ENCODE measurements around the gene FAM25G. TPM values are rescaled to one million over a fixed set of nuclear protein-coding genes. Genes with fewer than 3 reads are reported as not detected.
"Not testable (repeated sequence)": the region's sequence is repeated elsewhere in the genome, so short reads cannot be mapped to it uniquely, and the experiment has no call there.

The FAM25G gene
- total and polyA plus RNA-seq, 4 donors, result not detected

DNA sequence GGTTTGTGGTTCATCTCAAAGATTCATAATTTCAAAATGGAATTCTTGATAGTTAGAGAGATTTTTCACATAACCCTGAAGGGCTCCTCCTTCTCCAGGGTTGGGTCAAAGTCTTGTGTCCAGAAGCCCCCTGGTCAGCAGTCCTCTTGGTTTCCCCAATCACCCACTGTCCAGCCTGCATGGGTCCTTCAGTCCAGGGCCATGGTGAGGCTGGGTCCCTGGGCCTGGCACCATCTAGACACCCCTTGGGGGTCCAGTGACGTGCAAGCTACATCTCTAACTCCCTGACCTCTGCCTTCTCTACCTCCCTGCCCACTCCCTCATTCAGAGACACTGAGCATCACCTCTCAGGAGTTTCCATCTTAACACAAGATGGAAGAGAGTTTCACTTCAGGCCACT, 33.7 kb downstream of the FAM25G start:
- Histone ChIP-seq H3K36me3 (ENCODE audit: control insufficient read depth in 1 of 2, insufficient read depth in 2 of 2, low read length in 1 of 2) (no peaks in the 10 kb centered on the region), H3K4me1 (ENCODE audit: control insufficient read depth in 1 of 2, insufficient read depth in 2 of 2, low read length in 2 of 2) (no peaks in the 10 kb centered on the region), H3K9me3 (ENCODE audit: control insufficient read depth, low read length) (no peaks in the 10 kb centered on the region), H3K27me3 (ENCODE audit: control insufficient read depth in 1 of 2, insufficient read depth in 2 of 2, low read length in 1 of 2) (no peaks in the 10 kb centered on the region), H3K27ac (ENCODE audit: low read depth in 1 of 2, low read length in 2 of 2) (no peak overlapping the region), H3K4me3 (ENCODE audit: low read length in 2 of 2) (no peak overlapping the region)
- WGBS, 2 donors, result 84 to 97% methylated on average over 1 of the region's 1 CpG
- ATAC-seq (ENCODE audit: low FRiP score) (no peak), DNase-seq (no peak)
- intact Hi-C loops (cut with DNase I), result no loop called here

DNA sequence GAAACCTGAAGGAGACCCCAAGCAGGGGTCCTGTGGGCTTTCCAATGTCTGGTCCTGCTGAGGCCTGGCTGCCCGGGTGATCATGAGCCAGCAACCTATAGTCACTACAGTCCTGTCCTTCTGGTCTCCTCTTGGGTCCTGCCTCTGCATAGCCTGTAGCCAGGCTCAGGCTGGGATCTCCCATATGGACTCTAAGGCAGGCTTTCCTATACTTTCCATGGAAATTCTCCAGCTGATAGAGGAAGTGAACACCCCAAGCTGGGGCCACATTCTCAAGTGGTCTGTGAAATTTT, 34.0 kb downstream of the FAM25G start:
- H3K4me1 ChIP-seq (ENCODE audit: control insufficient read depth in 1 of 2, insufficient read depth in 2 of 2, low read length in 2 of 2), result no peaks in the 10 kb centered on the region
- H3K27ac ChIP-seq (ENCODE audit: low read depth in 1 of 2, low read length in 2 of 2), result no peak overlapping the region
- ATAC-seq (ENCODE audit: low FRiP score) (no peak), DNase-seq (no peak)
- WGBS, 2 donors, result 86 to 100% methylated on average over 1 of the region's 1 CpG
- H3K4me3 ChIP-seq (ENCODE audit: low read length in 2 of 2), result no peak overlapping the region
- no peaks in the 10 kb centered on the region for H3K9me3 ChIP-seq (ENCODE audit: control insufficient read depth, low read length)
- H3K27me3 ChIP-seq (ENCODE audit: control insufficient read depth in 1 of 2, insufficient read depth in 2 of 2, low read length in 1 of 2), result no peaks in the 10 kb centered on the region
- H3K36me3 ChIP-seq (ENCODE audit: control insufficient read depth in 1 of 2, insufficient read depth in 2 of 2, low read length in 1 of 2), result no peaks in the 10 kb centered on the region
- intact Hi-C loops (cut with DNase I), result no loop called here

DNA sequence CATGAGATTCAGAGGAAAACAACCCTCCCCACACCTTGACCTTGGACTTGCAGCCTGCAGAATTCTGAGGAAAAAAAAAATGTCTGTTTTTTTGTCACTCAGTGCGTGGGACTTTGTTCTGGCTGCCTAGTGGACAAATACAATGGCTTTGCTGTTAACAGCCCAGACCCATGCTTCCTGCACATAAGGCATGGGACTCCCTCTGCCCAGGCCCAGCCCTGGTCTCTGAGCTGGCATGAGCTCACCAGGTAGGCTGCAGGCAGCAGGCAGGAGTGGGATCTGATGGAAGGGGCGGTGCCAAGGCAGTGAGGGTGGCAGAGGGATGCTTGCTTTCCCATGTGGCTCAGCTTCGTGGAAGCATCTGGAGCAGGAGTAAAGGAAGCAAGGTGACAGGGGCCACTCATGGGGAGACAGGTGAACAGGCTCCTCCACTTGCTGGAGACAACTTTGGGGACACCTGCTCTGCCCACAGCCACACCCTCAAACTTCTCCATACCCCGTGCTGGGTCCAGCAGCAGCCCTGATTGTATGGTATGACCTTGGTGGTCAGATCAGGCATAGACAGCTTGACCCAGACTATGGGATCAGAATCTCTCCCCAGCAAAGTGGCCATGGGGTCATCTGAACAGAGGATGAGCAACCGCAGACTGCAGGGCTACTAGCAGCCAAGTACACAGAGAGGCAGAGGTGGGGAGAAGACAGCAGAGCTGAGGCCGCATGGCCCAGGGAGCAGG, 34.5 kb downstream of the FAM25G start:
- no peak overlapping the region for H3K27ac ChIP-seq (ENCODE audit: low read depth in 1 of 2, low read length in 2 of 2)
- no peaks in the 10 kb centered on the region for H3K9me3 ChIP-seq (ENCODE audit: control insufficient read depth, low read length)
- 88 to 94% methylated on average over 6 of the region's 6 CpGs for WGBS, 2 donors
- DNase-seq, result no peak
- no peaks in the 10 kb centered on the region for H3K4me1 ChIP-seq (ENCODE audit: control insufficient read depth in 1 of 2, insufficient read depth in 2 of 2, low read length in 2 of 2)
- no peak for ATAC-seq (ENCODE audit: low FRiP score)
- no peaks in the 10 kb centered on the region for H3K36me3 ChIP-seq (ENCODE audit: control insufficient read depth in 1 of 2, insufficient read depth in 2 of 2, low read length in 1 of 2)
- no peak overlapping the region for H3K4me3 ChIP-seq (ENCODE audit: low read length in 2 of 2)
- intact Hi-C loops (cut with DNase I), result no loop called here
- H3K27me3 ChIP-seq (ENCODE audit: control insufficient read depth in 1 of 2, insufficient read depth in 2 of 2, low read length in 1 of 2), result no peaks in the 10 kb centered on the region

DNA sequence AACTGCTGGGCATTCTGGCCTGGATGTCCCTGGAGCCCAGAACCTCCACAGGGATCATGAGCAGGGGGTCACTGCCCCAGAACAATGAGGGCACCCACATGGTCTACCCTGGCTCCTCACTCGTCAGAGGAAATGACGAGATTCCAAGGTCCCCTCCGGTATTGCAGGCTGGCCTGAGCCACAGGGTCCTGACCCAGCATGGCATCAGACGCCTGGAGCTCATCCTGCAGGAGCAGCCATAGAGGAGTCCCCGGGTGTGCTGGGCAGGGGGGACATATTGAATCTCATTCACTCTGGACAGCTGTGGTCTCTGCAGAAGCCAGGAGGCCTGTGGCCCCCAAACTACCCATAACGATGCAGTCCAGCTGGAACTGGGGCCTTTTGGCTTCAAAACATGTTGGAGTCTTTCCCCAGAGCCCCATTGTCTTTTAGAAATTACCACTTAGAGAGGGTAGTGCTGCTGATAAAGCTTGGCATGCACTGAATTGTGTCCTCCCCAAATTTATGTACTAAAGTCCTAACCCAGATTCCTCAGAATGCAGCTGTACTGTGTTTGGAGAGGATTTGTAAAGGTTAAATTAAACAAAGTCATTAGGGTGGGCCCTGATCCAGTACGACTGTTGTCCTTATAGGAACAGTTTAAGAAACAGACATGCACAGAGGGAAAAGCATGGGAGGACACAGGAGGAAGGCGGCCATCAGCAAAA, 35.3 kb downstream of the FAM25G start:
- no peak for DNase-seq
- ATAC-seq (ENCODE audit: low FRiP score), result no peak
- Histone ChIP-seq H3K4me3 (ENCODE audit: low read length in 2 of 2) (no peak overlapping the region), H3K27ac (ENCODE audit: low read depth in 1 of 2, low read length in 2 of 2) (no peak overlapping the region), H3K9me3 (ENCODE audit: control insufficient read depth, low read length) (no peaks in the 10 kb centered on the region), H3K36me3 (ENCODE audit: control insufficient read depth in 1 of 2, insufficient read depth in 2 of 2, low read length in 1 of 2) (no peaks in the 10 kb centered on the region), H3K4me1 (ENCODE audit: control insufficient read depth in 1 of 2, insufficient read depth in 2 of 2, low read length in 2 of 2) (no peaks in the 10 kb centered on the region), H3K27me3 (ENCODE audit: control insufficient read depth in 1 of 2, insufficient read depth in 2 of 2, low read length in 1 of 2) (no peaks in the 10 kb centered on the region)
- intact Hi-C loops (cut with DNase I), result no loop called here
- WGBS, 2 donors, result 84 to 88% methylated on average over 8 of the region's 8 CpGs

DNA sequence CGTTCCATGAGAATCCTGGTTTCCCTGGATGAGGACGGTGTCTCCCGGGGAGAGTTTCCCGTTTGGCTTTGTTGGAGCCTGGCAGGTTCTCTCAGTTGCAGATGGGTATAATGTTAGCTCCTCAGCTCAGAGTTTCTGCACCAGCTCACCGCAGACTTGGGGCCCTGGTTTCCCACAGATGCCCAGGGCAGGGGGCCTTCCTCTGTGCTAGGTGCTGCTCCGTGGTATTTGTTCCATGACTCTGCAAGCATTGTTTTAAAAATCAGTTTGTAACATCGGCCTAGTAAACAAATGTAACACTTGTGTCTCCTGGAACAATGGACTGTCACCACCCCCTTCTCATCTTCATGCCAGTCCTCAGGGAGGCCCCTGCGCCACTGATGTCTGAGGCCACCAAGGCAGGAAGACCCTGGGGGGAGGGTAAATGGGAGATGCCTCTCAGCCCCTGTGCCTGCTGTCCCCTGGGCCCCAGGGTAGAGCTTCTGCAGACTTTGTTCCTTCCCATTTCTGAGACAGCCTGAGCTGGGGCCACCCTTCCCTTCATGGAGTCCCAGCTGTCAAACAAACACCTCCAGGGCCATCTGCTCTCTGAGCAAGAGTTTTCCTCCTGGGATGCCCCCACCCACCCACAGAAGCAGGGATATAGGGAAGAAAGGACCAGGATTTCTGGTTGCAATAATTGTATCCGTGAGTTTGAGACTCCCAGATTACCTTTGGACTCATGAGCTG, 36.0 kb downstream of the FAM25G start:
- ATAC-seq (ENCODE audit: low FRiP score); H3K36me3 ChIP-seq (ENCODE audit: control insufficient read depth in 1 of 2, insufficient read depth in 2 of 2, low read length in 1 of 2); H3K9me3 ChIP-seq (ENCODE audit: control insufficient read depth, low read length); H3K27ac ChIP-seq (ENCODE audit: low read depth in 1 of 2, low read length in 2 of 2); H3K27me3 ChIP-seq (ENCODE audit: control insufficient read depth in 1 of 2, insufficient read depth in 2 of 2, low read length in 1 of 2); H3K4me3 ChIP-seq (ENCODE audit: low read length in 2 of 2); DNase-seq; intact Hi-C loops (cut with DNase I); H3K4me1 ChIP-seq (ENCODE audit: control insufficient read depth in 1 of 2, insufficient read depth in 2 of 2, low read length in 2 of 2): not testable (repeated sequence)
- WGBS, 2 donors, result 73 to 75% methylated on average over 9 of the region's 9 CpGs

DNA sequence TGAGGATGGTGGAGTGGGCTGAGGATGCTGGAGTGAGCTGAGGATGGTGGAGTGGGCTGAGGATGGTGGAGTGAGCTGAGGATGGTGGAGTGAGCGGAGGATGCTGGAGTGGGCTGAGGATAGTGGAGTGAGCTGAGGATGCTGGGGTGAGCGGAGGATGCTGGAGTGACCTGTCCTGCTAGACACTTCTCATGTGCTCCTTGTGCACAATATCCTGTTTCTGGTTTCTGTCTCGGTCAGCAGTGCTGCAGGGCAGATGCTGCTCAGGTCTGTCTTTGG, 36.8 kb downstream of the FAM25G start:
- no peak overlapping the region for H3K27ac ChIP-seq (ENCODE audit: low read depth in 1 of 2, low read length in 2 of 2)
- H3K4me1 ChIP-seq (ENCODE audit: control insufficient read depth in 1 of 2, insufficient read depth in 2 of 2, low read length in 2 of 2), result no peaks in the 10 kb centered on the region
- H3K36me3 ChIP-seq (ENCODE audit: control insufficient read depth in 1 of 2, insufficient read depth in 2 of 2, low read length in 1 of 2), result no peaks in the 10 kb centered on the region
- intact Hi-C loops (cut with DNase I), result no loop called here
- no peak for DNase-seq
- ATAC-seq (ENCODE audit: low FRiP score), result no peak
- H3K4me3 ChIP-seq (ENCODE audit: low read length in 2 of 2), result no peak overlapping the region
- WGBS, 2 donors, result 91 to 94% methylated on average over 3 of the region's 3 CpGs
- H3K9me3 ChIP-seq (ENCODE audit: control insufficient read depth, low read length), result no peaks in the 10 kb centered on the region
- no peaks in the 10 kb centered on the region for H3K27me3 ChIP-seq (ENCODE audit: control insufficient read depth in 1 of 2, insufficient read depth in 2 of 2, low read length in 1 of 2)

DNA sequence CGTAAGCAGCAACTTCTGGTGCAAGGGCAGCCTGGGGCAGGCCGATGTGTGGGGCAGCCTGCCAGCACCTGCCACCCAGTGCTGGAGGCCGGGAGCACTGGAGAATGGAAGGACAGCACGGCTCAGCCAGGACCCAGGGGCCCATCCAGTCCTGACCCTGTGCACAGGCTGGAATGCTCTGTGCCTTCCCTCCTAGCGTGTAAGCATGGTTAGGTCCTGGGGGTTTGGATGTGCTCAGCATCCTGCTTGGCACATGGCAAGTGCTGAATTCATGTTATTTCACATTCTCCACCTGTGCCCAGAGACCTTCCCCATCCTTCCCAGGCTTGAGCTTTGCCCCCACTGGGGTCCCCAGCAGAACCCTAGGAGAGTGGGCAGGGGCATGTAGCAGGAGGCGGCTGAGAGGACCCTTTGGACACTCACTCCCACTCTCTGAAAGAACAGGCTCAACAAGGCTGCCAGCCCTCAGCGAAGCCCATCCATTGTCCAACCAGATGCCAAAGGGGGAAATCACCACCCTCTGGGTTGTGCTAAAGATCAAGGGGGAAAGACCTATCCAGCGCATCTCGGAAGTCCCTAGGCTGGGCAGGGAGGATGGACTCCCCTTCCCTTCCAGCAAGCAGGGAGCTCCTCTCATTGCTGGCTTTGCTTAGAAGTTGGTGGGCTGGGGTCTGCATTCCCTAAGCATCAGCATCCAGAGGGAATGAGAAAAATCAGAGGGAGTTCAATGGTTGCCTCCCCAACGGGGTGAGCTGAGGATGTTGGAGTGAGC, 37.3 kb downstream of the FAM25G start:
- no peaks in the 10 kb centered on the region for H3K27me3 ChIP-seq (ENCODE audit: control insufficient read depth in 1 of 2, insufficient read depth in 2 of 2, low read length in 1 of 2)
- no peak overlapping the region for H3K4me3 ChIP-seq (ENCODE audit: low read length in 2 of 2)
- DNase-seq, result no peak
- no peak for ATAC-seq (ENCODE audit: low FRiP score)
- no peaks in the 10 kb centered on the region for H3K9me3 ChIP-seq (ENCODE audit: control insufficient read depth, low read length)
- WGBS, 2 donors, result 64 to 67% methylated on average over 9 to 10 of the region's 10 CpGs
- no peaks in the 10 kb centered on the region for H3K4me1 ChIP-seq (ENCODE audit: control insufficient read depth in 1 of 2, insufficient read depth in 2 of 2, low read length in 2 of 2)
- H3K27ac ChIP-seq (ENCODE audit: low read depth in 1 of 2, low read length in 2 of 2), result no peak overlapping the region
- intact Hi-C loops (cut with DNase I), result no loop called here
- no peaks in the 10 kb centered on the region for H3K36me3 ChIP-seq (ENCODE audit: control insufficient read depth in 1 of 2, insufficient read depth in 2 of 2, low read length in 1 of 2)

DNA sequence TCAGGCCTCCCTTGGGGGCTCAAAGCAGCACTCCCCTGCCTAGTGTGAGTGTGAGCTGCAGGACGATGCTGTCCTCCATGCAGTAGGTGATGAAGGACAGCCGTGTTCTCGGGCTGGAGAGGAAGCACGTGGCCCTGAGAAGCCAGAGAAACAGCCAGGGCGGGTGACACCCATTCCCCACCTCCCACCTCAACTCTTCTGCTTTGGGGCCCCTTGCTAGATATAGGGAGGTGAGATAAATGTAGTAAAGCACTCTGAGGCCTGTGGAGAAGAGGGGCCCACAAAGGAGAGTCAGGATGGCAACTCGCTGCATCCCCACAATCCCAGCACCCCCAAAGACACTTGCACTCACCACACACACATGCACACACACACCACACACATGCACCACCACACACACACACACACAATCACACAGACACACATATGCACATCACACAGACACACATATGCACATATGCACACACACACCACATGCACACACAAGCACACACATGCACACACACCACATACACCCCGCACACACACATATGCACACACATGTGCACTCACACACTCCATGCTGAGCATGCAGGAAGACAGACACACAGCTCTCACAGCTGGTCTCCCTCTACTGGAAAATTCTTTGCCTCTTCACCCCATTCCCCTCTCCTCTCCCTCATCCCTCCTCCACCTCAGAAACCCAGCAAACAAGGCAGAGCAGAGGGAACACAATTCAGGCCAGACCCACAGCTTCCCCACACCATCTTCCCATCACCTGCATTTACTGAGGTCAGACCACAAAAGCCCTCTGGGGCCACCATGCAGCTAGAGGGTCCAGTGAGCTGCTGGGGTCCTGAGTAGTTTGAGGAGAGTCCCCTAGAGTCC, 38.1 kb downstream of the FAM25G start:
- ATAC-seq (ENCODE audit: low FRiP score) (no peak), DNase-seq (no peak)
- Histone ChIP-seq H3K27ac (ENCODE audit: low read depth in 1 of 2, low read length in 2 of 2) (no peak overlapping the region), H3K9me3 (ENCODE audit: control insufficient read depth, low read length) (no peaks in the 10 kb centered on the region), H3K27me3 (ENCODE audit: control insufficient read depth in 1 of 2, insufficient read depth in 2 of 2, low read length in 1 of 2) (no peaks in the 10 kb centered on the region), H3K4me1 (ENCODE audit: control insufficient read depth in 1 of 2, insufficient read depth in 2 of 2, low read length in 2 of 2) (no peaks in the 10 kb centered on the region), H3K36me3 (ENCODE audit: control insufficient read depth in 1 of 2, insufficient read depth in 2 of 2, low read length in 1 of 2) (no peaks in the 10 kb centered on the region), H3K4me3 (ENCODE audit: low read length in 2 of 2) (no peak overlapping the region)
- WGBS, 2 donors, result 64 to 68% methylated on average over 7 of the region's 7 CpGs
- intact Hi-C loops (cut with DNase I), result no loop called here

All from aorta (tissue), 5 donors.